CD14-positive monocyte (primary cell): Measurements from ENCODE around the gene SYNGAP1. TPM values are rescaled to one million over a fixed set of nuclear protein-coding genes. Genes with fewer than 3 reads are reported as not detected.

Source experiments
- DNase-seq, 3 donors: peaks; one replicate each; pipeline ENCODE4 v3.0.0-alpha.2; 2011 to 2022
- H2AFZ ChIP-seq: 2 replicates; pipeline ENCODE4 v1.6.0; 2012; ENCODE audit warnings: mild to moderate bottlenecking, low read depth, low read length, inconsistent platforms; ENCODE audit not compliant: insufficient read depth, poor library complexity, severe bottlenecking
- H3K27ac ChIP-seq, 2 donors: 1 replicate in 1 of 2; 2 replicates in 1 of 2; pipeline ENCODE4 v1.5.1; 2012 to 2013; ENCODE audit warnings: low read length in 2 of 2, control low read depth in 1 of 2, inconsistent platforms in 1 of 2, low read depth in 1 of 2, mild to moderate bottlenecking in 1 of 2
- H3K27me3 ChIP-seq, 2 donors: one replicate each; pipeline versions ENCODE4 v1.6.0 to v1.6.1; 2011 to 2013; ENCODE audit warnings: low read length in 2 of 2; ENCODE audit not compliant: control insufficient read depth in 2 of 2, insufficient read depth in 2 of 2
- H3K36me3 ChIP-seq, 2 donors: replicated peaks in 1 of 2; 1 replicate in 1 of 2; 2 replicates in 1 of 2; pipeline versions ENCODE4 v1.5.1 to v1.6.1; 2012 to 2013; ENCODE audit warnings: low read length in 2 of 2, control low read depth in 1 of 2, inconsistent platforms in 1 of 2, mild to moderate bottlenecking in 1 of 2; ENCODE audit not compliant: insufficient read depth in 2 of 2, control insufficient read depth in 1 of 2
- H3K4me1 ChIP-seq, 2 donors: 1 replicate in 1 of 2; 2 replicates in 1 of 2; pipeline versions ENCODE4 v1.5.1 to v1.6.1; 2012 to 2013; ENCODE audit warnings: low read length in 2 of 2, control low read depth in 1 of 2, inconsistent platforms in 1 of 2, mild to moderate bottlenecking in 1 of 2, moderate library complexity in 1 of 2; ENCODE audit not compliant: insufficient read depth in 2 of 2, control insufficient read depth in 1 of 2
- H3K4me2 ChIP-seq: replicated peaks from 2 replicates; pipeline ENCODE3; 2012; ENCODE audit warnings: low read length, moderate library complexity, mild to moderate bottlenecking; ENCODE audit not compliant: poor library complexity, severe bottlenecking; ENCODE audit errors: extremely low read depth
- H3K4me3 ChIP-seq, 3 experiments: fragments of 200-600 bp in 1 of 3; sonication (generic) in 1 of 3; replicated peaks in 1 of 3; 1 replicate in 2 of 3; 2 replicates in 1 of 3; pipeline ENCODE4 v1.5.1; 2011 to 2013; ENCODE audit warnings: low read length in 3 of 3, mild to moderate bottlenecking in 3 of 3, control low read depth in 2 of 3, low read depth in 2 of 3, inconsistent platforms in 1 of 3, moderate library complexity in 1 of 3
- H3K79me2 ChIP-seq: 2 replicates; pipeline ENCODE4 v1.6.0; 2012; ENCODE audit warnings: mild to moderate bottlenecking, control low read depth, inconsistent platforms, low read length, moderate library complexity; ENCODE audit not compliant: insufficient read depth
- H3K9ac ChIP-seq: 2 replicates; pipeline ENCODE4 v1.6.0; 2017; ENCODE audit warnings: low read length, mild to moderate bottlenecking; ENCODE audit not compliant: insufficient read depth, poor library complexity, severe bottlenecking
- H3K9me3 ChIP-seq, 2 donors: replicated peaks in 1 of 2; 1 replicate in 1 of 2; 2 replicates in 1 of 2; pipeline versions ENCODE4 v1.5.1 to v1.6.1; 2012 to 2013; ENCODE audit warnings: low read length in 2 of 2, control low read depth in 1 of 2; ENCODE audit not compliant: control insufficient read depth in 1 of 2, insufficient read depth in 1 of 2
- H4K20me1 ChIP-seq: 2 replicates; pipeline ENCODE4 v1.6.0; 2012; ENCODE audit warnings: mild to moderate bottlenecking, low read length, control low read depth, moderate library complexity; ENCODE audit not compliant: insufficient read depth
- H3K27ac Mint-ChIP-seq, 7 donors: one replicate each; pipeline ENCODE4 v1.8.0; 2020; ENCODE audit warnings: mild to moderate bottlenecking in 7 of 7, mixed read lengths in 7 of 7, moderate library complexity in 6 of 7, inconsistent platforms in 2 of 7
- H3K27me3 Mint-ChIP-seq, 3 donors: one replicate each; pipeline ENCODE4 v1.8.0; 2021 to 2022; ENCODE audit warnings: low read depth in 3 of 3, mild to moderate bottlenecking in 3 of 3, mixed read lengths in 3 of 3, moderate library complexity in 3 of 3, inconsistent platforms in 1 of 3
- H3K36me3 Mint-ChIP-seq, 2 donors: one replicate each; pipeline ENCODE4 v1.8.0; 2020; ENCODE audit warnings: mixed read lengths in 2 of 2, inconsistent platforms in 1 of 2, mild to moderate bottlenecking in 1 of 2
- H3K4me1 Mint-ChIP-seq: one replicate; pipeline ENCODE4 v1.8.0; 2020; ENCODE audit warnings: mild to moderate bottlenecking, mixed read lengths
- H3K4me3 Mint-ChIP-seq, 2 donors: one replicate each; pipeline ENCODE4 v1.8.0; 2020; ENCODE audit warnings: mild to moderate bottlenecking in 2 of 2, mixed read lengths in 2 of 2, moderate library complexity in 1 of 2
- H3K9me3 Mint-ChIP-seq, 7 donors: one replicate each; pipeline ENCODE4 v1.8.0; 2020 to 2022; ENCODE audit warnings: mixed read lengths in 7 of 7, mild to moderate bottlenecking in 6 of 7, moderate library complexity in 6 of 7, inconsistent platforms in 2 of 7
- WGBS: methylation state at CpG from one replicate; pipeline ENCODE4 v1.1.5; 2013; ENCODE audit warnings: missing lambda C conversion rate; ENCODE audit not compliant: insufficient coverage; 5-methylcytosine and 5-hydroxymethylcytosine counted together
- intact Hi-C, 2 donors: fragments of 100-400 bp; cut with micrococcal nuclease; formaldehyde crosslinking; loops; one replicate each; pipeline versions ENCODE4 v1.15.0 to v1.15.1; 2023
- polyA plus RNA-seq, 3 donors: library from polyadenylated mRNA; depleted of rRNA in 1 of 3; unstranded in 2 of 3; stranded (reverse) in 1 of 3; fragments of 300-500 nt in 2 of 3; fragments of >200 nt in 1 of 3; fragmentation: Illumina TruSeq in 2 of 3; gene quantifications; 1 replicate in 2 of 3; 2 replicates in 1 of 3; pipeline ENCODE4 v1.2.3, GENCODE V29; 2012 to 2021
- TF ChIP-seq, protein P1 (sequence below): fragments of 200-600 bp; IDR thresholded peaks from one replicate; pipeline ENCODE4 v1.8.0; 2022; ENCODE audit warnings: antibody characterized with exemption, mild to moderate bottlenecking

The SYNGAP1 gene
- polyA plus RNA-seq, 3 donors = 4.0 TPM; not detected in 2

DNA sequence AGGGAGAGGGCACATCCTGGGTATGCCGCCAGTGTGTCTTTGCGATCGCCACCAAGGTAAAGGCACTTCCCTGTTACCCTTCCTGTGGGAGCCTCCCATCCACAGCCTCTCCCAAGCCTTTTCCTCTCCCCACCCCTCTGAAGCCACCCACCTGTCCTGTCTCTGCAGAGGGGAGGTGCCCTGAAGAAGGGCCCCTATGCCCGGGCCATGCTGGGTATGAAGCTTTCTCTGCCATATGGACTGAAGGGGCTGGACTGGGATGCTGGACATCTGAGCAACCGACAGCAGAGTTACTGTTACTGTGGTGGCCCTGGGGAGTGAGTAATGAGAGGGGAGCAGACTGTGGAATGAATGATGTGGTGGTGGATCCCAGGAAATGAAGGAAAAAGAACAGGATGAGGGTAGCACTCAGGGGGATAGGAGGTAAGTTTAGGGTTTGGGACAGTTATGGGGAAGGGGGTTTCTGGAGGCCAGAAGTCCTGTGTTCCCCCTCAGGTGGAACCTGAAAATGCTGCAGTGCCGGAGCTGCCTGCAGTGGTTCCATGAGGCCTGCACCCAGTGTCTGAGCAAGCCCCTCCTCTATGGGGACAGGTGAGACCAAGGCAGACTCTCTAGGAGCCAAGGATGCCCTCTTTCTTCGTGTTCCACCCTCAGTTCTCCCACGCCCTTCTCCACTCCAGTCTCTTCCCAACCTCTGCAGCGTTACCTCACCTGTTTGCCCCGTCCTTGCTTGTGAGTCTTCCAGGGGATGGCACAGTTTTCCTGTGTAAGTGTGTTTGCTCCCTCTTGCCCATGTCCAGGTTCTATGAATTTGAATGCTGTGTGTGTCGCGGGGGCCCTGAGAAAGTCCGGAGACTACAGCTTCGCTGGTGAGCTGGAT lies 6.4 kb upstream of the SYNGAP1 start:
- peaks cover 33 to 60% of the 10 kb centered on the region in 2 donors for H3K4me1 ChIP-seq
- Mint-ChIP-seq H3K4me1 (peaks cover 47% of the 10 kb centered on the region), H3K27ac (peak overlapping the region in 6 of 7 donors; percentile 26 to 82 (median 41)), H3K36me3 (peaks cover 41% of the 10 kb centered on the region in 2 donors), H3K27me3 (peaks cover 0 to 2% (median 0%) of the 10 kb centered on the region in 3 donors), H3K9me3 (peaks cover 0 to 2% (median 0%) of the 10 kb centered on the region in 7 donors), H3K4me3 (no peak overlapping the region)
- H3K36me3 ChIP-seq = peaks cover 3 to 34% of the 10 kb centered on the region in 2 donors
- H3K27ac ChIP-seq = no peak overlapping the region
- WGBS = 90% methylated on average over 3 of the region's 14 CpGs
- no peak overlapping the region for H3K9ac ChIP-seq
- DNase-seq = no peak
- H3K4me3 ChIP-seq = no peak overlapping the region
- H3K9me3 ChIP-seq = no peaks in the 10 kb centered on the region
- H3K79me2 ChIP-seq = peaks cover 24% of the 10 kb centered on the region
- intact Hi-C loops = loop anchor here in 1 of 2 donors (10.0 kb wide), 2 partner anchors 99 to 209 kb away; partner anchors contain the start of genes HSD17B8, RING1, RXRB and SLC39A7
- H2AFZ ChIP-seq = no peak overlapping the region
- TF ChIP-seq, protein P1, sequence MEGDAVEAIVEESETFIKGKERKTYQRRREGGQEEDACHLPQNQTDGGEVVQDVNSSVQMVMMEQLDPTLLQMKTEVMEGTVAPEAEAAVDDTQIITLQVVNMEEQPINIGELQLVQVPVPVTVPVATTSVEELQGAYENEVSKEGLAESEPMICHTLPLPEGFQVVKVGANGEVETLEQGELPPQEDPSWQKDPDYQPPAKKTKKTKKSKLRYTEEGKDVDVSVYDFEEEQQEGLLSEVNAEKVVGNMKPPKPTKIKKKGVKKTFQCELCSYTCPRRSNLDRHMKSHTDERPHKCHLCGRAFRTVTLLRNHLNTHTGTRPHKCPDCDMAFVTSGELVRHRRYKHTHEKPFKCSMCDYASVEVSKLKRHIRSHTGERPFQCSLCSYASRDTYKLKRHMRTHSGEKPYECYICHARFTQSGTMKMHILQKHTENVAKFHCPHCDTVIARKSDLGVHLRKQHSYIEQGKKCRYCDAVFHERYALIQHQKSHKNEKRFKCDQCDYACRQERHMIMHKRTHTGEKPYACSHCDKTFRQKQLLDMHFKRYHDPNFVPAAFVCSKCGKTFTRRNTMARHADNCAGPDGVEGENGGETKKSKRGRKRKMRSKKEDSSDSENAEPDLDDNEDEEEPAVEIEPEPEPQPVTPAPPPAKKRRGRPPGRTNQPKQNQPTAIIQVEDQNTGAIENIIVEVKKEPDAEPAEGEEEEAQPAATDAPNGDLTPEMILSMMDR = no peak
- H3K4me2 ChIP-seq = no peak overlapping the region
- H4K20me1 ChIP-seq = peaks cover 4% of the 10 kb centered on the region
- H3K27me3 ChIP-seq = no peaks in the 10 kb centered on the region

DNA sequence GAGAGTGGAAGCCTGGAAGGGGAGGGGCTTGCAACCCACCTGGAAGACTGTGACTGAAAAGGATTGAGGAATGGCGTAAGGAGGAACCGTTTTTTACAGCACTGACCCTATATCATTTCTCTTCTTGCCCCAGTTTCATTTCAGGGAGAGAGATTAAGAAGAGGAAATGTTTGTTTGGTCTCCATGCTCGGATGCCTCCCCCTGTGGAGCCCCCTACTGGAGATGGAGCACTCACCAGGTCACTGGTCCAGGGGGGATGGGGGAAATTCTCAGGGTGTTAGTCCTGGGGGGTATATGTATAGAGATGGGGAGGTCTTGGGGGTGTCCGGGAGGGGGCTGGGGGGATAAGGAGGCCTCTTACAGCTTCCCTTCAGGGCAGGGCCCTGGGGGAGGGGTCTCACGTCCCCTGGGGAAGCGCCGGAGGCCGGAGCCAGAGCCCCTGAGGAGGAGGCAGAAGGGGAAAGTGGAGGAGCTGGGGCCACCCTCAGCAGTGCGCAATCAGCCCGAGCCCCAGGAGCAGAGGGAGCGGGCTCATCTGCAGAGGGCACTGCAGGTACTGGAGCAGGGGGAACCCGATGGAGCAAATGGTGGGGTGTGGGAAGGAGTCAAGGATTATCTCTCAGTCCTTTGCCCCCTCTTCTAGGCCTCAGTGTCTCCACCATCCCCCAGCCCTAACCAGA lies 5.1 kb upstream of the SYNGAP1 start:
- Histone ChIP-seq H3K9ac (no peak overlapping the region), H3K4me1 (peaks cover 34 to 67% of the 10 kb centered on the region in 2 donors), H3K9me3 (no peaks in the 10 kb centered on the region), H3K27ac (no peak overlapping the region), H3K36me3 (peaks cover 3 to 34% of the 10 kb centered on the region in 2 donors), H2AFZ (no peak overlapping the region), H3K27me3 (no peaks in the 10 kb centered on the region), H3K4me2 (no peak overlapping the region), H3K79me2 (peaks cover 24% of the 10 kb centered on the region), H3K4me3 (no peak overlapping the region), H4K20me1 (peaks cover 4% of the 10 kb centered on the region)
- WGBS = 95% methylated on average over 6 of the region's 12 CpGs
- Mint-ChIP-seq H3K9me3 (peaks cover 0 to 2% (median 0%) of the 10 kb centered on the region in 7 donors), H3K4me1 (peaks cover 54% of the 10 kb centered on the region), H3K36me3 (peaks cover 41 to 42% of the 10 kb centered on the region in 2 donors), H3K27me3 (peaks cover 0 to 2% (median under 1%) of the 10 kb centered on the region in 3 donors), H3K4me3 (no peak overlapping the region), H3K27ac (peak overlapping the region in 5 of 7 donors; percentile 6 to 80 (median 58))
- intact Hi-C loops = loop anchor here in 1 of 2 donors (5.0 to 10.0 kb wide), 3 partner anchors 38 to 210 kb away; partner anchors contain the start of genes HSD17B8, RING1, RXRB and SLC39A7
- TF ChIP-seq, protein P1 = peak; percentile 18
- DNase-seq = no peak
